OCI-M2 (cell line): ENCODE data around the gene PLCG2.
"Not testable (repeated sequence)": the region's sequence is repeated elsewhere in the genome, so short reads cannot be mapped to it uniquely, and the experiment has no call there.

Experiments used
- DNase-seq: peaks from one replicate; lab custom pipeline; 2025; ENCODE audit not compliant: unreplicated experiment; lab: John Stamatoyannopoulos, UW

The PLCG2 gene

DNA sequence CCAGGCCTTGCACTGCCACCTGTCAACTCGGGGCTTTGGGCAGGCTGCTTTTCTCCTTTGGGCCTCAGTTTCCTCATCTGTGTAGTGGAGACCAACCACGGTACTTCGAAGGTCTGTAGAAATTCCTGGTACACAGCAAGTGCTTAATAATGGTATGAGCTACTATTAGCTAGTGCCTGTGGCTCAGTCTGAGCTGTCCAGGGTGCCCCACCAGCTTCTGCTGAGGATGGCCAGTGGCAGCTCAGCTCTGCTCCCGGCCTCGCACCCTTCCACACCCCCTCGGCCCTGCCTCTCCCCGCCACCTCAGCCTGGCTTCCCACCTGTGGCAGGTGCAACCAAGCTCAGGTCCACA lies 26.2 kb upstream of the PLCG2 start:
- no peak for DNase-seq

DNA sequence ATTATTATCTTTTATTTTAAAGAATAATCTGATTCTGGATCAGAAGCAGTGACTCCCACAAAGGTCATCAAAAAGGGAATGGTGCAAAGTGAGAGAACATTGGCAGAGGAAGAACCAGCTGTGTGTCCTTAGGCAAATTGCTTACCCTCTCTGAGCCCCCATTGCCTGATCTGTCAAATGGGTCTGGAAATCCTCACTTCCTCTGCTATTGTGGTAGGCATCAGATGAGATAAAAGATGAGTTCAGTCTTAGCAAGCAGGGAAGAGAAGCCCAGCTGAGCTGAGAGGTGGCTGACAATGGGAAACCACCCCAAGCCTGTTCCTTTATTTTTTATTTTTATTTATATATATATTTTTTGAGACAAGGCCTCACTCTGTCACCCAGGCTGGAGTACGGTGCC lies 24.2 kb upstream of the PLCG2 start:
- no peak for DNase-seq

GRCh38 chr16:81755915-81756614 lies 23.0 kb upstream of the PLCG2 start:
- no peak for DNase-seq

DNA sequence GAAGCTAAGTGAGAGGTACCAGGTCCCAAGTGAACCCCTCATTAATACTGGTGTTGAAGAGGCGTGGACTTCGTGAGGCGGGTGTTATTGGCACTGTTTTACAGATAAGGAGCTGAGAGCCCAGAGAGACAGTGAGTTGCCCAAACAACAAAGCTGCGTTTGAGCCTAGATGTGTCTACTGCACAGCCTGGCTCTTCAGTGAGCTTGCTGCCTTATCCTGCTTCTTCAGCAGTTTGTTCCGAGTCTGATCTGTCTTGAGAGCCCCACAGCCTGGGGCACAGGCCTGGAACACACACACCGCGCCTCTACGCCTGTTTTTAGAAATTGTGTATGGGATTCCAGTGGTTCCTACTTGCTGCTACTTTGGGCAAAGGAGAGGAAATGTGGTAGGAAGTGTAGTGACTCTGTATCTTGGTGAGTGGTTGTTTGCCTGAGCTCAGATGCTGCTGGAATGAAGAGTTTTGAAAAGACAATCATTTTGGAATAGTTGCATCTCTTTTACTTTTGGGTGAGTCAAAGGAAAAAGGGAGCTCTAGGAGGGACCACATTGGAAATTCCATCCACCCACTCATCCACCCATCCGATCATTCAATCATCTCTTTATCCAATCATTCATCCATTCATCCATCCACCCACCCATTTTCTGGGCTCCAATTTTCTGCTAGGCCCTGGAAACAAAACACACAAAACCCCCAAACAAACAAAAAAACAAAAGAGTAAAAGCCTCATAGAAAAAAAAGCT lies 22.3 kb upstream of the PLCG2 start:
- DNase-seq = no peak

GRCh38 chr16:81758376-81758775 lies 20.7 kb upstream of the PLCG2 start:
- no peak for DNase-seq

DNA sequence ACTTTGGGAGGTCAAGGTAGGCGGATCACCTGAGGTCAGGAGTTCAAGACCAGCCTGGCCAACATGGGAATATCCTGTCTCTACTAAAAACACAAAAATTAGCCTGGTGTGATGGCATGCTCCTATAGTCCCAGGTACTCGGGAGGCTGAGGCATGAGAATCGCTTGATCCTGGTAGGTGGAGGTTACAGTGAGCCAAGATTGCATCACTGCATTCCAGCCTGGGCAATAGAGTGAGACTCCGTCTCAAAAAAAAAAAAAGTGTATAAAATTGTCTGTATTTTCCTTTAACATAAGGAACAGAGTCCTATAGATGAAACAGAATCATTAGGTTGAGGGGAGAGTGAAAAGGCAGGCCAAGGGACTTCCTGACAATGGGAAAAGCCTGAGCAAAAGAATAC lies 16.8 kb upstream of the PLCG2 start:
- not testable (repeated sequence) for DNase-seq

GRCh38 chr16:81765111-81765919 lies 13.8 kb upstream of the PLCG2 start:
- no peak for DNase-seq

DNA sequence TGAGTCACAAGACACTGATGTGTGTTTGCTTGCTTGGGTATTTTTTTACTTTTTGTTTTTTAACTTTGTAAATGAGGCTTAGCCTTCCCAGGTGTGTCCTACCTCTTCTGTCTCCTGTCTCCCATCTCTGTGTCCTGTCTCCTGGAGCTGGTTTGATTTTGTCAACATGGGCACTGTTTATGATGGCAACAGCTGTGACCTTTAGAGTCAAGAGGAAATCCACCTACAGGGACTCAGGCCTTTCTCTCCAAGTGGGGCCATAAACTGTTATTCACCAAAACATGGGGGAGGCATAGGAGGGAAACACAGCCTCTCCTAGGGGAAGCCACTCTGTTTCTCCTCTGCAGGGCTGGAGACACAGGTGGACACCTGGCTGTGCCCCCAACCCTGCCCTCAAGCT lies 13.1 kb upstream of the PLCG2 start:
- DNase-seq = no peak

GRCh38 chr16:81767987-81768592 lies 11.0 kb upstream of the PLCG2 start:
- DNase-seq = no peak

DNA sequence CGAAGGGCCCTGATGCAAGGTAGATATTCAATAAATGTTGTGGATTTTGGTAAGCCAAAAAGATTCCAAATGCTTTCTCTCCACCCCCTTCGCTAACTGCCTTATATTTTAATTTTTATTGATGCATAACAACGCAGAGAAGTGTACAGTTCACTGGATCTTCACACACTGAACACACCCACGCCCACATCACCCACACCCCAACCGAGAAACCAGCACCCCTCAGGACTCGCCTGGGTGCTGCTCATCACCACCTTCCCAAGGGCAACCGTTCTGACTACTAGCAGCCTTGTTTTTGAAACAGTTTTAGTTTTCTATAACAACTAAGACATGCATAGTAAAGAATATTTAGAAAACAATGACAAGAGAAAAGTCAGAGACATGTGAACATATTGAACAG lies 9.1 kb upstream of the PLCG2 start:
- no peak for DNase-seq

DNA sequence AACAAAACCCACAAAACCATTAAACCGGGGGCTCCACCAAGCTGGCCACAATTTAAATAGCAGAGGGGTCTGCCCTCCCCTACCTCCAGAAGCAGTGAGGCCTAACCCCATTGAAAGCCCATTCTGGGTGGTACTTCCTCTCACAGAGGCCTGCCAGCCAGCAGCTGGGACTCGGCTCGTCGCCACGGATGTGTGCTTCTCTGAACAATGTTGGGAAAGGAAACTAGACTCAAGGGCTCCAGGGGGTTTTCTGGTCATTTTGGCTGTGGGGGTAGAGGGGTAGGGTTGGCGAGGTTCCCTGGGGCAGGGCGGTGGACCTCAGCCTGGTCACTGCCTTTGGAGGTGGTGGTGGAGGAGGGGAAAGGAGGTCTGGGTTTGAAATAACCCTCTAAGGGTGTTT lies 4.7 kb upstream of the PLCG2 start:
- no peak for DNase-seq

DNA sequence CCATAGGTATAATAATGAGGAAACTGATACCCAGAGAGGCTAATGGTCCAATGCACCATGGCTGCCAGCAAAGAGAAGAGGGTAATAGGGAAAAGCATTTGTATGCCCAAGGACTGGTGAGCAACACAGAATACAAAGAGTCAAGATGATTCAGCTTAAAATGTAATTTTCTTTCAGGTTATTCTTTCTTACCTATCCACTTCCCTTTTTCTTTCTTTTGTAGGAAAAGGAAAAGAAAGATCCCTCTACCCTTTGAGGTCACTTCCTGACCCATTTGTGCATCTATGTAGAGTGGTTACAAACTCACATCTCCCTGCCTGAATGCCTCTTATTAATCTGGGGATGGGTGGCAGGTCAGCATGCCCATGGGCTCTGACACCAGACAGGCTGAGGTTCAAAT lies 3.5 kb upstream of the PLCG2 start:
- no peak for DNase-seq

DNA sequence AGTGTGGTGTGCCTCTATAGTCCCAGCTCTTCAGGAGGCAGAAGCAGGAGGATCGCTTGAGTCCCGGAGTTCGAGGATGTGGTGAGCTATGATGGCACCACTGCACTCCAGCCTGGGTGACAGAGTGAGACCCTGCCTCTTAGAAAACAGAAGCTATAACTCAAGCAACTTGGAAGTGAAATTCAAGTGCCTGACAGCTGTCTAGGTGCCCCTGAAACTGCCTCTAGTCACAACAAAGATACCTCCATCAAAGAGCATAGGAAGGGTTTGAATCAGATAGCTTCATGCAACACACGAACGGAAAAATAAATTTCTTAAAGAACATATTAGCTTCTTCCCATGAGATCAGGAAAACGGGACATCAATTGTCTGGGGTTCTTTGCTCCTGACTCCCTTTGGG lies 860 bp upstream of the PLCG2 start:
- DNase-seq = no peak

DNA sequence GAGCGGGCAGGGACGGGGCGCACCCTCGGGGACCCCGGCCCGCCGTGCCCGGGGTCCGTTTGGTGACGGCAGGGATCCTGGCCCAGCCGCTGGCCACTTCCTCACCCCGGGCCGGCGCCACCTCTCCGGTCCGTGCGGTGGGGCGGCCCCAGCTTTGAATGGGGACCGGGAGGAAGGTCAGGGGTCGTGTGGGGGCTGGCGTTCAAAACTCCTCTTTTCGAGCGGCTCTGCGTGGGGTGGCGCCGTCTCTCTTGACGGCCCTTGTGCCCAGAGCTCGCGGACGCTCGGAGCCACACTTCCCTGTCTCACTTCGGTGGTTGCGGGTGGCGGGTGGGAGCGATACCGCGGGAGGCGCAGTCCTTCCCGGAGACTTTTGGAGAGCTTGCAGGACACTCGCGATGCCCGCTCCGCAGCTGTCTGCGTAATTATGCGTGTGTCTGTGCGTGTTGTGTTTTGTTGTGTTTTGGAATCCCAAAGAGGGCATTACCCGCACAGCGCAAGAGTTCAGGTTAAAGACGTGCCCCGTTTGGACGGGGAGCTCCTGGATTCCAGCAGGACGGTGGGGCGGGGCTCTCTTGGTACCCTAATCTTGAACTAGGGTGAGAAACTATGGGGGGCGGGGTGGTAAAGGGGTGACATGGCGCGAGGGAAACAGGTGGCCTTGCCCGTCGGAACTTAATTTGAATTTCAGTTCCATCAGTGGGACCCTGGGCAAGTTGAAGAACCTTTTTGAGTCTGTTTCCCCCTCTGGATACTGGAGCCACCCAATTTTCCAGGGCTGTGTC lies 637 bp downstream of the PLCG2 start:
- DNase-seq = no peak

DNA sequence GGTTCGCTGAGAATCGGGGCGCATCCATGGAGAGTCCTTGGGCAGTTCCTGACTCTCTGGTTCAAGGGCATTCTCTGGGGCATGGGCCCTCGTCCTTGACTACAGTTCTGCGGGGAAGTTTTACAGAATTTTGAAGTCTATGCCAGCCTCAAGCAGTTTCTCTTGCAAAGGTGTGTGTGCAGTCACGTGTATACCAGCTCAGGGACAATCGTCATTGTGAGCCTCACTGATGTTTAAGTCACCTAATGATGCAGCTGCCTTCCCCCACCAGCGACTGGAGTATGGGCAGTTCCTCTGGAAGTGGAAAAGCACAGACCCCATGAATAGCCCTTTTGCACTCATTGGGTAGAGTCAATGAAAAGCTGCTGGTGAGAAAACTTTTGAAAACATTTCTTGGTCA lies 1.3 kb downstream of the PLCG2 start:
- DNase-seq = no peak

GRCh38 chr16:81782236-81782635 lies 3.1 kb downstream of the PLCG2 start:
- no peak for DNase-seq

- no peak for DNase-seq
These were observed 5.1 kb downstream of the PLCG2 start for GRCh38 chr16:81784072-81784795.

GRCh38 chr16:81785138-81785924 lies 6.2 kb downstream of the PLCG2 start:
- no peak for DNase-seq

- DNase-seq = no peak
These were observed 7.2 kb downstream of the PLCG2 start for GRCh38 chr16:81786321-81786720.
